Measurements from ENCODE around the gene SEC22C. TPM values are rescaled to one million over a fixed set of nuclear protein-coding genes. Genes with fewer than 3 reads are reported as not detected.

The SEC22C gene
- total RNA-seq, 4 donors from 2014 or later: 22.4 to 44.4 (median 28.5) TPM

GRCh38 chr3:42511201-42511600, 70.6 kb downstream of the SEC22C start:
- Histone ChIP-seq H3K36me3 (no peaks in the 10 kb centered on the region), H3K27ac (no peak overlapping the region), H3K27me3 (no peaks in the 10 kb centered on the region), H3K4me1 (peaks cover 54% of the 10 kb centered on the region), H3K9me3 (no peaks in the 10 kb centered on the region), H3K4me3 (no peak overlapping the region)
- 65% methylated on average over 1 of the region's 1 CpG for WGBS
- TF ChIP-seq, protein P1, sequence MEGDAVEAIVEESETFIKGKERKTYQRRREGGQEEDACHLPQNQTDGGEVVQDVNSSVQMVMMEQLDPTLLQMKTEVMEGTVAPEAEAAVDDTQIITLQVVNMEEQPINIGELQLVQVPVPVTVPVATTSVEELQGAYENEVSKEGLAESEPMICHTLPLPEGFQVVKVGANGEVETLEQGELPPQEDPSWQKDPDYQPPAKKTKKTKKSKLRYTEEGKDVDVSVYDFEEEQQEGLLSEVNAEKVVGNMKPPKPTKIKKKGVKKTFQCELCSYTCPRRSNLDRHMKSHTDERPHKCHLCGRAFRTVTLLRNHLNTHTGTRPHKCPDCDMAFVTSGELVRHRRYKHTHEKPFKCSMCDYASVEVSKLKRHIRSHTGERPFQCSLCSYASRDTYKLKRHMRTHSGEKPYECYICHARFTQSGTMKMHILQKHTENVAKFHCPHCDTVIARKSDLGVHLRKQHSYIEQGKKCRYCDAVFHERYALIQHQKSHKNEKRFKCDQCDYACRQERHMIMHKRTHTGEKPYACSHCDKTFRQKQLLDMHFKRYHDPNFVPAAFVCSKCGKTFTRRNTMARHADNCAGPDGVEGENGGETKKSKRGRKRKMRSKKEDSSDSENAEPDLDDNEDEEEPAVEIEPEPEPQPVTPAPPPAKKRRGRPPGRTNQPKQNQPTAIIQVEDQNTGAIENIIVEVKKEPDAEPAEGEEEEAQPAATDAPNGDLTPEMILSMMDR (IDR thresholded peaks at IDR 0.05): no peak
- TF ChIP-seq POLR2AphosphoS5 (IDR thresholded peaks at IDR 0.05) (no peak), EP300 (IDR thresholded peaks at IDR 0.05) (no peak), POLR2A (IDR thresholded peaks at IDR 0.05) (no peak)
- DNase-seq (ENCODE audit: low spot score in 2 of 2): no peak

GRCh38 chr3:42510325-42510724, 71.4 kb downstream of the SEC22C start:
- no peak overlapping the region for H3K4me3 ChIP-seq

DNA sequence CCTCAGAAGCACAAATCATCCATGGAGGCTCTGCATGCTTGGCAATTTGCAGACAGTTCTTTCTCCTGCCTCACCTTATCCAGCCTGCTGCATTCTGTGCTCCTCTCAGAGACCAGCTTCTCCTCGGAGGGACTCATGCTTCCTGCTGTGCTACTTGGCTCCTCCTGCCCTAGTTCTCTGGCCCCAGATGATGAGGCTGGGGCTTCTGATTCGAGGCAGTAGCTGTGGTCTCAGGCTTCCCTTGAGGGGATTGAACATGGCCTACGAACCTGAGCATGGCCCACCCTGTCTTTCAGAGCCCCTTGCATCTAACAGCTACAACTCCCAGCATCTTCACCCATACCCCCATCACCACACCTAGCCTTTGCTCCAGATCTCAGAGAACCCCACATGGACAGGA, 72.7 kb downstream of the SEC22C start:
- 81% methylated on average over 2 of the region's 3 CpGs for WGBS
- TF ChIP-seq EP300 (IDR thresholded peaks at IDR 0.05) (no peak), POLR2AphosphoS5 (IDR thresholded peaks at IDR 0.05) (no peak), POLR2A (IDR thresholded peaks at IDR 0.05) (no peak)
- TF ChIP-seq, protein P1 (IDR thresholded peaks at IDR 0.05): no peak
- H3K27me3 ChIP-seq: no peaks in the 10 kb centered on the region
- peaks cover 44% of the 10 kb centered on the region for H3K4me1 ChIP-seq
- H3K27ac ChIP-seq: no peak overlapping the region
- H3K36me3 ChIP-seq: no peaks in the 10 kb centered on the region
- H3K4me3 ChIP-seq: no peak overlapping the region
- H3K9me3 ChIP-seq: no peaks in the 10 kb centered on the region
- peak in 1 of 2 donors; percentile 20 for DNase-seq (ENCODE audit: low spot score in 2 of 2)

More at GRCh38 chr3:42510325-42510724, 71.4 kb downstream of the SEC22C start:
- no peaks in the 10 kb centered on the region for H3K9me3 ChIP-seq
- H3K27me3 ChIP-seq: no peaks in the 10 kb centered on the region
- no peaks in the 10 kb centered on the region for H3K36me3 ChIP-seq
- DNase-seq (ENCODE audit: low spot score in 2 of 2): peak in 1 of 2 donors; percentile 44
- peaks cover 53% of the 10 kb centered on the region for H3K4me1 ChIP-seq
- TF ChIP-seq EP300 (IDR thresholded peaks at IDR 0.05): no peak
- TF ChIP-seq, protein P1 (IDR thresholded peaks at IDR 0.05): no peak
- no peak for TF ChIP-seq POLR2AphosphoS5 (IDR thresholded peaks at IDR 0.05)
- no peak for TF ChIP-seq POLR2A (IDR thresholded peaks at IDR 0.05)
- 82% methylated on average over 4 of the region's 4 CpGs for WGBS
- H3K27ac ChIP-seq: no peak overlapping the region

- Histone ChIP-seq H3K27ac (peak overlapping the region; percentile 50), H3K4me1 (peaks cover 44% of the 10 kb centered on the region)
- no peak for TF ChIP-seq POLR2A (IDR thresholded peaks at IDR 0.05)
- TF ChIP-seq, protein P1 (IDR thresholded peaks at IDR 0.05): no peak
- no peak for TF ChIP-seq EP300 (IDR thresholded peaks at IDR 0.05)
- no peak for TF ChIP-seq POLR2AphosphoS5 (IDR thresholded peaks at IDR 0.05)
Measured at GRCh38 chr3:42508562-42508961, 73.2 kb downstream of the SEC22C start.

GRCh38 chr3:42507761-42508335, 73.9 kb downstream of the SEC22C start:
- WGBS: 56% methylated on average over 6 of the region's 6 CpGs
- peaks cover 46% of the 10 kb centered on the region for H3K4me1 ChIP-seq
- no peaks in the 10 kb centered on the region for H3K27me3 ChIP-seq
- TF ChIP-seq POLR2AphosphoS5 (IDR thresholded peaks at IDR 0.05): no peak
- no peak for TF ChIP-seq POLR2A (IDR thresholded peaks at IDR 0.05)
- TF ChIP-seq, protein P1 (IDR thresholded peaks at IDR 0.05): no peak
- TF ChIP-seq EP300 (IDR thresholded peaks at IDR 0.05): no peak
- H3K9me3 ChIP-seq: no peaks in the 10 kb centered on the region
- H3K27ac ChIP-seq: peak overlapping the region; percentile 50
- H3K36me3 ChIP-seq: no peaks in the 10 kb centered on the region
- no peak overlapping the region for H3K4me3 ChIP-seq
- peak; percentile 41 to 77 for DNase-seq (ENCODE audit: low spot score in 2 of 2)

More at GRCh38 chr3:42508562-42508961, 73.2 kb downstream of the SEC22C start:
- no peaks in the 10 kb centered on the region for H3K36me3 ChIP-seq
- peak in 1 of 2 donors; percentile 16 for DNase-seq (ENCODE audit: low spot score in 2 of 2)
- H3K27me3 ChIP-seq: no peaks in the 10 kb centered on the region
- WGBS: 72% methylated on average over 4 of the region's 4 CpGs
- H3K9me3 ChIP-seq: no peaks in the 10 kb centered on the region
- no peak overlapping the region for H3K4me3 ChIP-seq

Measured in suprapubic skin (tissue), 4 donors.